HCT116 (cell line): ENCODE data around the gene BDH1. TPM values are rescaled to one million over a fixed set of nuclear protein-coding genes. Genes with fewer than 3 reads are reported as not detected.

ENCODE experiments used
- ATAC-seq: fragments of 200-7000 bp; cut with Tn5 transposase; 2 replicates; pipeline ENCODE4 v1.9.1; 2020; ENCODE audit warnings: mild to moderate bottlenecking, moderate library complexity
- BruUV-seq: library from RNA; stranded (reverse); fragments of 400-500 nt; replicated peaks from 2 replicates; lab custom pipeline; 2021; lab: Mats Ljungman, UMichigan
- CTCF ChIA-PET: fragments of 300-600 bp; sonication (Branson Sonifier 250); formaldehyde crosslinking; loops from one replicate; lab custom pipeline; 2021; ENCODE audit warnings: antibody characterized with exemption; lab: Charles Lee
- POLR2A ChIA-PET: fragments of 300-600, 350-600 bp; sonication (Branson Sonifier 250); formaldehyde crosslinking; loops from one replicate; lab custom pipeline; 2021; ENCODE audit warnings: antibody characterized with exemption; lab: Charles Lee
- RAD21 ChIA-PET, 2 experiments: fragments of 300-600 bp; sonication (Branson Sonifier 250); formaldehyde crosslinking; loops; one replicate each; lab custom pipeline; 2023; ENCODE audit warnings: low total read pairs in 2 of 2; ENCODE audit not compliant: uncharacterized antibody in 2 of 2, unreplicated experiment in 2 of 2, low non-redundant PET in 1 of 2; lab: Charles Lee
- DNase-seq: peaks from one replicate; pipeline ENCODE4 v3.0.0-alpha.2; 2010; ENCODE audit warnings: low read depth, low spot score
- H2AFZ ChIP-seq: fragments of 200-600 bp; shearing (Covaris generic), sonication (generic); 2 replicates; pipeline ENCODE4 v1.6.1; 2017; ENCODE audit warnings: low read depth, mixed run types, mixed read lengths, antibody characterized with exemption, low read length; ENCODE audit not compliant: poor library complexity, severe bottlenecking
- H3K27ac ChIP-seq: 2 replicates; pipeline ENCODE4 v1.5.1; 2012; ENCODE audit warnings: low read depth, low read length
- H3K27me3 ChIP-seq: fragments of 200-600 bp; sonication (generic); 2 replicates; pipeline ENCODE4 v1.6.1; 2016; ENCODE audit warnings: mixed run types, low read length, mixed read lengths; ENCODE audit not compliant: insufficient read depth
- H3K36me3 ChIP-seq, 2 experiments: fragments of 200-500 bp in 1 of 2; fragments of 200-600 bp in 1 of 2; sonication (Bioruptor generic) in 1 of 2; sonication (generic) in 1 of 2; 2 replicates each; pipeline versions ENCODE4 v1.5.1 to v1.6.1; 2014 to 2016; ENCODE audit warnings: low read length in 2 of 2, inconsistent platforms in 1 of 2, mixed read lengths in 1 of 2, mixed run types in 1 of 2; ENCODE audit not compliant: insufficient read depth in 2 of 2, control insufficient read depth in 1 of 2
- H3K4me1 ChIP-seq, 2 experiments: fragments of 200-600 bp in 1 of 2; sonication (generic) in 1 of 2; 2 replicates each; pipeline versions ENCODE4 v1.5.1 to v1.6.1; 2012 to 2017; ENCODE audit warnings: low read length in 2 of 2, inconsistent platforms in 1 of 2, mild to moderate bottlenecking in 1 of 2, mixed read lengths in 1 of 2, mixed run types in 1 of 2, moderate library complexity in 1 of 2; ENCODE audit not compliant: insufficient read depth in 2 of 2, control insufficient read depth in 1 of 2
- H3K4me2 ChIP-seq: fragments of 200-600 bp; sonication (generic); 2 replicates; pipeline ENCODE4 v1.6.1; 2017; ENCODE audit warnings: mixed run types, low read length, mixed read lengths
- H3K4me3 ChIP-seq, 2 experiments: fragments of 200-600 bp in 1 of 2; sonication (generic) in 1 of 2; replicated peaks in 1 of 2; 2 replicates each; pipeline ENCODE4 v1.5.1; 2011 to 2016; ENCODE audit warnings: low read length in 2 of 2, control low read depth in 1 of 2, low read depth in 1 of 2, mild to moderate bottlenecking in 1 of 2, mixed read lengths in 1 of 2, mixed run types in 1 of 2
- H3K79me2 ChIP-seq: fragments of 200-600 bp; sonication (generic); 2 replicates; pipeline ENCODE4 v1.6.1; 2017; ENCODE audit warnings: mild to moderate bottlenecking, mixed run types, low read length, moderate library complexity, mixed read lengths; ENCODE audit not compliant: insufficient read depth
- H3K9ac ChIP-seq: fragments of 200-600 bp; sonication (generic); 2 replicates; pipeline ENCODE4 v1.6.1; 2016; ENCODE audit warnings: low read length, mixed read lengths
- H3K9me2 ChIP-seq: fragments of 200-600 bp; sonication (generic), shearing (Covaris generic); 2 replicates; pipeline ENCODE4 v1.6.1; 2017; ENCODE audit warnings: mixed run types, mild to moderate bottlenecking, moderate library complexity; ENCODE audit not compliant: insufficient read depth
- H3K9me3 ChIP-seq, 2 experiments: fragments of 200-500 bp in 1 of 2; fragments of 200-600 bp in 1 of 2; sonication (Bioruptor generic) in 1 of 2; sonication (generic) in 1 of 2; 2 replicates each; pipeline ENCODE4 v1.6.1; 2014 to 2017; ENCODE audit warnings: low read length in 2 of 2, mixed read lengths in 2 of 2, inconsistent platforms in 1 of 2, low read depth in 1 of 2, mild to moderate bottlenecking in 1 of 2, mixed run types in 1 of 2, moderate library complexity in 1 of 2; ENCODE audit not compliant: control insufficient read depth in 1 of 2, insufficient read depth in 1 of 2
- H4K20me1 ChIP-seq: fragments of 200-600 bp; sonication (generic), shearing (Covaris generic); 2 replicates; pipeline ENCODE4 v1.6.1; 2017; ENCODE audit warnings: mixed run types, mild to moderate bottlenecking, moderate library complexity; ENCODE audit not compliant: insufficient read depth
- CBX3 ChIP-seq: IDR thresholded peaks from 2 replicates; pipeline ENCODE4 v1.6.1; 2012; ENCODE audit warnings: low read depth
- CEBPB ChIP-seq: IDR thresholded peaks from 2 replicates; pipeline ENCODE4 v1.6.1; 2012; ENCODE audit warnings: low read depth
- EGR1 ChIP-seq: IDR thresholded peaks from 2 replicates; pipeline ENCODE4 v1.6.1; 2012; ENCODE audit warnings: low read depth
- ELF1 ChIP-seq: IDR thresholded peaks from 2 replicates; pipeline ENCODE4 v1.6.1; 2012; ENCODE audit warnings: low read depth, borderline replicate concordance
- EZH2 ChIP-seq: fragments of 200-600 bp; sonication (generic); IDR thresholded peaks from 2 replicates; pipeline ENCODE4 v1.6.1; 2017; ENCODE audit warnings: antibody characterized with exemption, mixed run types
- EZH2phosphoT487 ChIP-seq: fragments of 200-600 bp; IDR thresholded peaks from 2 replicates; pipeline ENCODE4 v1.6.1; 2018; ENCODE audit warnings: antibody characterized with exemption, borderline replicate concordance
- FOSL1 ChIP-seq: IDR thresholded peaks from 2 replicates; pipeline ENCODE4 v1.6.1; 2012; ENCODE audit warnings: low read depth
- POLR2A ChIP-seq: IDR thresholded peaks from 2 replicates; pipeline ENCODE4 v1.7.0; 2011; ENCODE audit warnings: borderline replicate concordance; ENCODE audit not compliant: insufficient read depth, insufficient read length; ENCODE audit errors: extremely low read depth
- RAD21 ChIP-seq: IDR thresholded peaks from 2 replicates; pipeline ENCODE4 v1.6.1; 2012; ENCODE audit warnings: low read depth, mild to moderate bottlenecking
- SIN3A ChIP-seq: IDR thresholded peaks from 2 replicates; pipeline ENCODE4 v1.6.1; 2012; ENCODE audit warnings: low read depth
- SP1 ChIP-seq: IDR thresholded peaks from 2 replicates; pipeline ENCODE4 v1.6.1; 2012; ENCODE audit warnings: low read depth
- SRF ChIP-seq: IDR thresholded peaks from 2 replicates; pipeline ENCODE4 v1.6.1; 2012; ENCODE audit warnings: low read depth
- TCF7L2 ChIP-seq: IDR thresholded peaks from 2 replicates; pipeline ENCODE4 v1.7.0; 2011; ENCODE audit warnings: borderline replicate concordance, inconsistent platforms; ENCODE audit not compliant: insufficient read depth, insufficient read length; ENCODE audit errors: extremely low read depth
- YY1 ChIP-seq: IDR thresholded peaks from 2 replicates; pipeline ENCODE4 v1.6.1; 2011; ENCODE audit warnings: low read length, low read depth, moderate library complexity, mild to moderate bottlenecking; ENCODE audit not compliant: insufficient replicate concordance; ENCODE audit errors: extremely low read depth
- ZFX ChIP-seq: fragments of 450-650 bp; IDR thresholded peaks from 2 replicates; pipeline ENCODE4 v1.6.1; 2017
- ZNF274 ChIP-seq: fragments of 200-500 bp; sonication (Bioruptor generic); IDR thresholded peaks from 2 replicates; pipeline ENCODE4 v1.6.1; 2014; ENCODE audit warnings: mild to moderate bottlenecking, low read depth, low read length, inconsistent platforms
- intact Hi-C: fragments of 100-400 bp; cut with micrococcal nuclease; formaldehyde crosslinking; loops from 2 replicates; pipeline ENCODE4 v1.10.0; 2022
- total RNA-seq: library from RNA; stranded (reverse); gene quantifications from one replicate; pipeline ENCODE4 v1.2.1, GENCODE V29; 2021; ENCODE audit not compliant: unreplicated experiment
- TF ChIP-seq, protein P1 (sequence below): IDR thresholded peaks from 2 replicates; pipeline ENCODE4 v1.6.1; 2011; ENCODE audit warnings: mild to moderate bottlenecking, low read length, moderate library complexity; ENCODE audit not compliant: insufficient replicate concordance; ENCODE audit errors: extremely low read depth
- TF ChIP-seq, protein P2 (sequence below): IDR thresholded peaks from 2 replicates; pipeline ENCODE4 v1.6.1; 2012
- TF ChIP-seq, protein P3 (sequence below): IDR thresholded peaks from 2 replicates; pipeline ENCODE4 v1.6.1; 2012

BDH1 gene
- total RNA-seq, 1 experiment from 2014 or later, result 26.6 TPM

DNA sequence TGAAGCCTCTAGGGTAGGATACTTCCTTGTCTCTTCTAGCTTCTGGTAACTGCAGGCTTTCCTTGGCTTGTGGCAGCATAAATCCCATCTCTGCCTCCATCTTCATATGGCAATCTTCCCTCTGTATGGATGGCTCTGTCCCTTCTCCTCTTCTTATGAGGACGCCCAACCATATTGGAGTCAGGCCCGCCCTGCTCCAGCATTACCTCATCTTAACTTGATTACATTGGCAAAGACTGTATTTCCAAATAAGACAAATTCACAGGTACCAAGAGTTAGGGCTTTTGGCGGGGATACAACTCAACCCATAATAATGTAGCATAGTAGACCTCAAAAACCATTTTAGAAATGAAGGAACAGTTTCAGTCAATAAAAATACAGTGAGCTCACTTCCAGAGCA lies 75.4 kb downstream of the BDH1 start:
- ATAC-seq (no peak), DNase-seq (no peak)
- ChIA-PET RAD21 (no interaction called here), POLR2A (interaction anchor here (0.5 kb wide), 1 partner anchor 17 kb away, joined by 3 read pairs; no protein-coding TSS in a partner anchor)
- Histone ChIP-seq H3K27me3 (no peaks in the 10 kb centered on the region), H3K9ac (no peak overlapping the region), H3K79me2 (no peaks in the 10 kb centered on the region), H3K4me2 (no peak overlapping the region), H3K4me1 (peaks cover 9 to 22% of the 10 kb centered on the region in 2 experiments), H3K36me3 (no peaks in the 10 kb centered on the region), H3K27ac (no peak overlapping the region)
- intact Hi-C loops, result no loop called here
- no peak for TF ChIP-seq SIN3A
- TF ChIP-seq RAD21, result no peak
- TF ChIP-seq, protein P1, sequence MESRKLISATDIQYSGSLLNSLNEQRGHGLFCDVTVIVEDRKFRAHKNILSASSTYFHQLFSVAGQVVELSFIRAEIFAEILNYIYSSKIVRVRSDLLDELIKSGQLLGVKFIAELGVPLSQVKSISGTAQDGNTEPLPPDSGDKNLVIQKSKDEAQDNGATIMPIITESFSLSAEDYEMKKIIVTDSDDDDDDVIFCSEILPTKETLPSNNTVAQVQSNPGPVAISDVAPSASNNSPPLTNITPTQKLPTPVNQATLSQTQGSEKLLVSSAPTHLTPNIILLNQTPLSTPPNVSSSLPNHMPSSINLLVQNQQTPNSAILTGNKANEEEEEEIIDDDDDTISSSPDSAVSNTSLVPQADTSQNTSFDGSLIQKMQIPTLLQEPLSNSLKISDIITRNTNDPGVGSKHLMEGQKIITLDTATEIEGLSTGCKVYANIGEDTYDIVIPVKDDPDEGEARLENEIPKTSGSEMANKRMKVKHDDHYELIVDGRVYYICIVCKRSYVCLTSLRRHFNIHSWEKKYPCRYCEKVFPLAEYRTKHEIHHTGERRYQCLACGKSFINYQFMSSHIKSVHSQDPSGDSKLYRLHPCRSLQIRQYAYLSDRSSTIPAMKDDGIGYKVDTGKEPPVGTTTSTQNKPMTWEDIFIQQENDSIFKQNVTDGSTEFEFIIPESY, result no peak
- no peak for TF ChIP-seq CBX3
- no peak for TF ChIP-seq SRF
- no peak for TF ChIP-seq EZH2
- no peak for TF ChIP-seq SP1
- no peak for TF ChIP-seq FOSL1
- no peak for TF ChIP-seq EGR1
- TF ChIP-seq, protein P2, sequence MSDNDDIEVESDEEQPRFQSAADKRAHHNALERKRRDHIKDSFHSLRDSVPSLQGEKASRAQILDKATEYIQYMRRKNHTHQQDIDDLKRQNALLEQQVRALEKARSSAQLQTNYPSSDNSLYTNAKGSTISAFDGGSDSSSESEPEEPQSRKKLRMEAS, result no peak
- no peak for TF ChIP-seq ZNF274
- no peak for TF ChIP-seq EZH2phosphoT487
- TF ChIP-seq, protein P3, sequence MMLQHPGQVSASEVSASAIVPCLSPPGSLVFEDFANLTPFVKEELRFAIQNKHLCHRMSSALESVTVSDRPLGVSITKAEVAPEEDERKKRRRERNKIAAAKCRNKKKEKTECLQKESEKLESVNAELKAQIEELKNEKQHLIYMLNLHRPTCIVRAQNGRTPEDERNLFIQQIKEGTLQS, result no peak
- no peak for TF ChIP-seq YY1
- TF ChIP-seq ELF1, result no peak
- no peak for TF ChIP-seq CEBPB
- no peak for TF ChIP-seq TCF7L2
- TF ChIP-seq ZFX, result no peak
- TF ChIP-seq POLR2A, result no peak
- TF ChIP-seq, all 23 proteins: peak for 0
- Histone ChIP-seq H4K20me1 (no peaks in the 10 kb centered on the region), H3K9me3 (no peaks in the 10 kb centered on the region), H3K4me3 (no peak overlapping the region), H2AFZ (no peak overlapping the region), H3K9me2 (no peaks in the 10 kb centered on the region)
- CTCF ChIA-PET, result no interaction called here
- BruUV-seq, result no TSS peak
